Trophoblast cell (in vitro differentiated cells and primary cell): ENCODE measurements around the gene CADPS.

Experiments
- DNase-seq, 2 donors: peaks; one replicate each; pipeline ENCODE4 v3.0.0-alpha.2; 2016
- H2AFZ ChIP-seq: 2 replicates; pipeline ENCODE4 v1.6.1; 2013; ENCODE audit warnings: low read length, moderate library complexity, mild to moderate bottlenecking; ENCODE audit not compliant: insufficient read depth, poor library complexity
- H2AK5ac ChIP-seq: 2 replicates; pipeline ENCODE4 v1.6.1; 2013; ENCODE audit warnings: mild to moderate bottlenecking, low read length
- H2BK120ac ChIP-seq: 2 replicates; pipeline ENCODE4 v1.6.1; 2013; ENCODE audit warnings: low read length, mild to moderate bottlenecking, moderate library complexity; ENCODE audit not compliant: insufficient read depth, poor library complexity
- H2BK12ac ChIP-seq: 2 replicates; pipeline ENCODE4 v1.6.1; 2013; ENCODE audit warnings: mild to moderate bottlenecking, low read length, moderate library complexity
- H2BK5ac ChIP-seq: 2 replicates; pipeline ENCODE4 v1.6.1; 2013; ENCODE audit warnings: low read length, low read depth, moderate library complexity, mild to moderate bottlenecking; ENCODE audit not compliant: poor library complexity
- H3K14ac ChIP-seq: 2 replicates; pipeline ENCODE4 v1.6.1; 2013; ENCODE audit warnings: mild to moderate bottlenecking, low read length
- H3K18ac ChIP-seq: 2 replicates; pipeline ENCODE4 v1.6.1; 2013; ENCODE audit warnings: mild to moderate bottlenecking, low read length
- H3K23ac ChIP-seq: 2 replicates; pipeline ENCODE4 v1.6.1; 2013; ENCODE audit warnings: low read length
- H3K27ac ChIP-seq: 2 replicates; pipeline ENCODE4 v1.5.1; 2013; ENCODE audit warnings: low read depth, mild to moderate bottlenecking, inconsistent platforms, low read length, moderate library complexity
- H3K27me3 ChIP-seq: 2 replicates; pipeline ENCODE4 v1.6.1; 2013; ENCODE audit warnings: inconsistent platforms, mild to moderate bottlenecking, low read length, moderate library complexity; ENCODE audit not compliant: insufficient read depth
- H3K36me3 ChIP-seq, 2 experiments: 1 replicate in 1 of 2; 2 replicates in 1 of 2; pipeline ENCODE4 v1.6.1; 2013; ENCODE audit warnings: low read length in 2 of 2, mild to moderate bottlenecking in 2 of 2, moderate library complexity in 1 of 2; ENCODE audit not compliant: insufficient read depth in 2 of 2, control insufficient read depth in 1 of 2
- H3K4ac ChIP-seq: 2 replicates; pipeline ENCODE4 v1.6.1; 2013; ENCODE audit warnings: low read depth, mild to moderate bottlenecking, low read length, moderate library complexity
- H3K4me1 ChIP-seq, 2 experiments: 1 replicate in 1 of 2; 2 replicates in 1 of 2; pipeline ENCODE4 v1.6.1; 2013; ENCODE audit warnings: low read length in 2 of 2, mild to moderate bottlenecking in 2 of 2, moderate library complexity in 1 of 2; ENCODE audit not compliant: insufficient read depth in 2 of 2, control insufficient read depth in 1 of 2
- H3K4me2 ChIP-seq: 2 replicates; pipeline ENCODE4 v1.6.1; 2013; ENCODE audit warnings: inconsistent platforms, mild to moderate bottlenecking, low read length, moderate library complexity
- H3K4me3 ChIP-seq: 2 replicates; pipeline ENCODE4 v1.5.1; 2013; ENCODE audit warnings: mild to moderate bottlenecking, low read depth, low read length, inconsistent platforms
- H3K79me1 ChIP-seq: one replicate; pipeline ENCODE4 v1.6.1; 2013; ENCODE audit warnings: low read length
- H3K79me2 ChIP-seq: 2 replicates; pipeline ENCODE4 v1.6.1; 2013; ENCODE audit warnings: low read length, mild to moderate bottlenecking; ENCODE audit not compliant: control insufficient read depth, insufficient read depth, poor library complexity
- H3K9ac ChIP-seq: 2 replicates; pipeline ENCODE4 v1.6.1; 2013; ENCODE audit warnings: mild to moderate bottlenecking, low read length
- H3K9me3 ChIP-seq: 2 replicates; pipeline ENCODE4 v1.6.1; 2013; ENCODE audit warnings: low read depth, mild to moderate bottlenecking, control low read depth, inconsistent platforms, low read length; ENCODE audit not compliant: insufficient read depth
- H4K12ac ChIP-seq: 2 replicates; pipeline ENCODE4 v1.6.1; 2013; ENCODE audit warnings: low read depth, mild to moderate bottlenecking, low read length, moderate library complexity
- H4K8ac ChIP-seq: 2 replicates; pipeline ENCODE4 v1.6.1; 2013; ENCODE audit warnings: low read depth, mild to moderate bottlenecking, low read length, moderate library complexity
- H4K91ac ChIP-seq: one replicate; pipeline ENCODE4 v1.6.1; 2013; ENCODE audit warnings: low read depth, mild to moderate bottlenecking, low read length, moderate library complexity
- WGBS: extraction: QIAGEN DNeasy Blood & Tissue Kit; methylation state at CpG from one replicate; pipeline ENCODE4 v1.1.7; 2013; ENCODE audit warnings: missing lambda C conversion rate; ENCODE audit not compliant: insufficient read length, insufficient coverage; ENCODE audit errors: extremely low coverage; 5-methylcytosine and 5-hydroxymethylcytosine counted together

The CADPS gene

DNA sequence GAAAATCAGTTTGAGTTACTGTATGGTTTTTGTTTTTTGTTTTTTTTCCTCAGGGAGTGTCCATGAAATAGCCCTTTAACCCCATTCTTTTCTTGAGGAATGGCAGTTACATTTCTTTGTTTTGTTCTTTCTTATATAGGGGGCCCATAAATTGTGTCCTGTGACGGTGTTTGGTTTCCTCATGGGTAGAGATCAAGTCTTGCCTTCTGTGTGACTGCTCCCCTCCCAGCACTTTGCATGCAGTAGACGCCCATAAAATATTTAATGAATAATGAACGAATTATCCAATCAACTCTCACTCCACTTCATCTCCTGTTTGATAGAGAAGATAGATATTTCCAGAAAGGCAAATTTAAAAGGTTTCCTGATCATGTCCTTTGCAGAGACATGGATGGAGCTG is 78.1 kb downstream of the CADPS start:
- Histone ChIP-seq H3K23ac (no peak overlapping the region), H2BK12ac (no peak overlapping the region), H4K8ac (no peak overlapping the region), H3K79me1 (no peaks in the 10 kb centered on the region), H3K79me2 (no peaks in the 10 kb centered on the region), H4K91ac (no peak overlapping the region), H3K18ac (no peak overlapping the region), H3K4me1 (no peaks in the 10 kb centered on the region), H3K27ac (no peak overlapping the region), H3K27me3 (no peaks in the 10 kb centered on the region), H3K4ac (no peak overlapping the region), H3K14ac (no peak overlapping the region), H4K12ac (no peak overlapping the region), H2BK5ac (no peak overlapping the region), H2AFZ (no peak overlapping the region), H3K9me3 (no peaks in the 10 kb centered on the region), H3K36me3 (no peaks in the 10 kb centered on the region), H2AK5ac (no peak overlapping the region), H3K4me3 (no peak overlapping the region), H3K9ac (no peak overlapping the region), H2BK120ac (no peak overlapping the region), H3K4me2 (no peak overlapping the region)
- DNase-seq, result no peak
- no CpG with 5 or more reads among the region's 3 CpGs for WGBS

GRCh38 chr3:62795978-62796657 is 79.1 kb downstream of the CADPS start:
- Histone ChIP-seq H3K9me3 (no peaks in the 10 kb centered on the region), H4K12ac (no peak overlapping the region), H4K91ac (no peak overlapping the region), H3K79me1 (no peaks in the 10 kb centered on the region), H2AK5ac (no peak overlapping the region), H3K14ac (no peak overlapping the region), H3K4ac (no peak overlapping the region), H2AFZ (no peak overlapping the region), H2BK5ac (no peak overlapping the region), H3K4me3 (no peak overlapping the region), H3K4me2 (no peak overlapping the region), H3K36me3 (no peaks in the 10 kb centered on the region), H3K4me1 (no peaks in the 10 kb centered on the region), H3K27ac (no peak overlapping the region), H3K79me2 (no peaks in the 10 kb centered on the region), H3K9ac (no peak overlapping the region), H3K23ac (no peak overlapping the region), H2BK12ac (no peak overlapping the region), H3K27me3 (no peaks in the 10 kb centered on the region), H2BK120ac (no peak overlapping the region), H4K8ac (no peak overlapping the region), H3K18ac (no peak overlapping the region)
- DNase-seq, result no peak
- whole genome bisulfite sequencing, result no CpG with 5 or more reads among the region's 2 CpGs

DNA sequence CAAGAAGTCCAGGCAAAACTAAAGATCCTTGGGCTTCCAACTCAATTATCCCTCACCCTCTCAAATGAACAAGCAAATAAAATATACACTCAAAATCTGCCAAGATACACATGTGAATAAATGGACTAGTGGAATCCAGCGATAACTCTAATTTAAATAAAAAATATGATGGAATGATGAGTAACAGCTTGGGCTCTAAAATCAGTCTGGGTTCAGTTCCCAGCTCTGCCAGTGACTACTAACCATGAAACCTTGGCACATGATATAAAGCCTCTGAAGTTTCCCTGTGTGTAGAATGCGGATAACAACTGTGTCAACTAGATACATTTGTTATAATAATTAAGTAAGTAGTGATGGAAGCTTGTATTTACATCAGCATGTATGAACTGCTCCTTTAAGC is 81.3 kb downstream of the CADPS start:
- Histone ChIP-seq H3K9me3 (no peaks in the 10 kb centered on the region), H3K9ac (no peak overlapping the region), H3K4me1 (no peaks in the 10 kb centered on the region), H2AK5ac (no peak overlapping the region), H3K79me2 (no peaks in the 10 kb centered on the region), H3K4ac (no peak overlapping the region), H3K14ac (no peak overlapping the region), H4K12ac (no peak overlapping the region), H3K36me3 (no peaks in the 10 kb centered on the region), H3K4me3 (no peak overlapping the region), H2BK12ac (no peak overlapping the region), H3K23ac (no peak overlapping the region), H2BK120ac (no peak overlapping the region), H3K27ac (no peak overlapping the region), H2BK5ac (no peak overlapping the region), H3K4me2 (no peak overlapping the region), H4K91ac (no peak overlapping the region), H3K18ac (no peak overlapping the region), H4K8ac (no peak overlapping the region), H3K27me3 (no peaks in the 10 kb centered on the region), H2AFZ (no peak overlapping the region), H3K79me1 (no peaks in the 10 kb centered on the region)
- DNase-seq, result no peak
- WGBS, result no CpG with 5 or more reads among the region's 2 CpGs

- no peak overlapping the region for H4K12ac ChIP-seq
- H4K8ac ChIP-seq, result no peak overlapping the region
- no peak overlapping the region for H2BK5ac ChIP-seq
- no peak overlapping the region for H3K27ac ChIP-seq
- no peak overlapping the region for H3K4me2 ChIP-seq
- H3K23ac ChIP-seq, result no peak overlapping the region
- H3K4ac ChIP-seq, result no peak overlapping the region
- H3K79me1 ChIP-seq, result no peaks in the 10 kb centered on the region
- H2AFZ ChIP-seq, result no peak overlapping the region
- H3K4me1 ChIP-seq, result no peaks in the 10 kb centered on the region
- no CpG with 5 or more reads among the region's 1 CpG for WGBS
- H3K18ac ChIP-seq, result no peak overlapping the region
- no peaks in the 10 kb centered on the region for H3K27me3 ChIP-seq
- no peak overlapping the region for H2BK120ac ChIP-seq
- H2AK5ac ChIP-seq, result no peak overlapping the region
- no peak overlapping the region for H3K4me3 ChIP-seq
- no peak overlapping the region for H3K14ac ChIP-seq
- peak in 1 of 2 donors; percentile 28 for DNase-seq
- H2BK12ac ChIP-seq, result no peak overlapping the region
- H3K9ac ChIP-seq, result no peak overlapping the region
- no peaks in the 10 kb centered on the region for H3K79me2 ChIP-seq
- H4K91ac ChIP-seq, result no peak overlapping the region
- no peaks in the 10 kb centered on the region for H3K9me3 ChIP-seq
- H3K36me3 ChIP-seq, result no peaks in the 10 kb centered on the region
Observed at GRCh38 chr3:62785384-62785783, 89.8 kb downstream of the CADPS start.
